ES-I3 (cell line): ENCODE measurements around the gene SRCAP.

ENCODE experiments used
- H3K36me3 ChIP-seq: 2 replicates; pipeline ENCODE4 v1.6.1; 2013; ENCODE audit warnings: mild to moderate bottlenecking, low read length, control low read depth, moderate library complexity; ENCODE audit not compliant: insufficient read depth
- H3K4me1 ChIP-seq: 2 replicates; pipeline ENCODE4 v1.6.1; 2013; ENCODE audit warnings: mild to moderate bottlenecking, control low read depth, low read length; ENCODE audit not compliant: insufficient read depth
- H3K9ac ChIP-seq: 2 replicates; pipeline ENCODE4 v1.6.1; 2013; ENCODE audit warnings: low read depth, mild to moderate bottlenecking, low read length, moderate library complexity
- H3K9me3 ChIP-seq: 2 replicates; pipeline ENCODE4 v1.6.1; 2013; ENCODE audit warnings: mild to moderate bottlenecking, low read length, moderate library complexity; ENCODE audit not compliant: control insufficient read depth, insufficient read depth

SRCAP gene

DNA sequence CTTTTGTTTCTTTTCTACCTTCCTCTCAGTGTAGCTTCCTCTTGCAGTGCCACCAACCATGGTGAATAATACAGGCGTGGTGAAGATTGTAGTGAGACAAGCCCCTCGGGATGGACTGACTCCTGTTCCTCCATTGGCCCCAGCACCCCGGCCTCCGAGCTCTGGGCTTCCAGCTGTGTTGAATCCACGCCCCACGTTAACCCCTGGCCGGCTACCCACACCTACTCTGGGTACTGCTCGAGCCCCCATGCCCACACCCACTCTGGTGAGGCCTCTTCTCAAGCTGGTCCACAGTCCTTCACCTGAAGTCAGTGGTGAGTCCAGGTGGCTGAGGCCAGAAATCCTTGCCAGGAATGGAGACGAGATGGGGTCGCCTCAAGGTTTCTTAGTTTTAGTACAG, 23.9 kb downstream of the SRCAP start:
- no peak overlapping the region for H3K9ac ChIP-seq
- peaks cover 45% of the 10 kb centered on the region for H3K36me3 ChIP-seq
- H3K4me1 ChIP-seq = peaks cover under 1% of the 10 kb centered on the region; the same call in 1 of the 2 replicates
- no peaks in the 10 kb centered on the region for H3K9me3 ChIP-seq

DNA sequence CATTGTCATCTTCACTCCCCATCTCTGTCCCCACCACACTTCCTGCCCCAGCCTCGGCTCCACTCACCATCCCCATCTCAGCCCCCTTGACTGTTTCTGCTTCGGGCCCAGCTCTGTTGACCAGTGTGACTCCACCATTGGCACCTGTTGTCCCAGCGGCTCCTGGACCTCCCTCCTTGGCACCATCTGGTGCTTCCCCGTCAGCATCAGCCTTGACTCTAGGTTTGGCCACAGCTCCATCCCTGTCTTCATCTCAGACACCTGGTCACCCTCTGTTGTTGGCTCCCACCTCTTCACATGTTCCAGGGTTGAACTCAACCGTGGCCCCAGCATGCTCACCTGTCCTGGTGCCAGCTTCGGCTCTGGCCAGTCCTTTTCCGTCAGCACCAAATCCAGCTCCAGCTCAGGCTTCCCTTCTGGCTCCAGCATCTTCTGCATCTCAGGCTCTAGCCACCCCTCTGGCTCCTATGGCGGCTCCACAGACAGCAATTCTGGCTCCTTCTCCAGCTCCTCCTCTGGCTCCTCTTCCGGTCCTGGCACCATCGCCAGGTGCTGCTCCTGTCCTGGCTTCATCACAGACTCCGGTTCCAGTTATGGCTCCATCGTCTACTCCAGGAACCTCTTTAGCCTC, 24.9 kb downstream of the SRCAP start:
- Histone ChIP-seq H3K9ac (no peak overlapping the region), H3K9me3 (no peaks in the 10 kb centered on the region), H3K4me1 (peaks cover 6% of the 10 kb centered on the region; the same call in 1 of the 2 replicates), H3K36me3 (peaks cover 45% of the 10 kb centered on the region)

DNA sequence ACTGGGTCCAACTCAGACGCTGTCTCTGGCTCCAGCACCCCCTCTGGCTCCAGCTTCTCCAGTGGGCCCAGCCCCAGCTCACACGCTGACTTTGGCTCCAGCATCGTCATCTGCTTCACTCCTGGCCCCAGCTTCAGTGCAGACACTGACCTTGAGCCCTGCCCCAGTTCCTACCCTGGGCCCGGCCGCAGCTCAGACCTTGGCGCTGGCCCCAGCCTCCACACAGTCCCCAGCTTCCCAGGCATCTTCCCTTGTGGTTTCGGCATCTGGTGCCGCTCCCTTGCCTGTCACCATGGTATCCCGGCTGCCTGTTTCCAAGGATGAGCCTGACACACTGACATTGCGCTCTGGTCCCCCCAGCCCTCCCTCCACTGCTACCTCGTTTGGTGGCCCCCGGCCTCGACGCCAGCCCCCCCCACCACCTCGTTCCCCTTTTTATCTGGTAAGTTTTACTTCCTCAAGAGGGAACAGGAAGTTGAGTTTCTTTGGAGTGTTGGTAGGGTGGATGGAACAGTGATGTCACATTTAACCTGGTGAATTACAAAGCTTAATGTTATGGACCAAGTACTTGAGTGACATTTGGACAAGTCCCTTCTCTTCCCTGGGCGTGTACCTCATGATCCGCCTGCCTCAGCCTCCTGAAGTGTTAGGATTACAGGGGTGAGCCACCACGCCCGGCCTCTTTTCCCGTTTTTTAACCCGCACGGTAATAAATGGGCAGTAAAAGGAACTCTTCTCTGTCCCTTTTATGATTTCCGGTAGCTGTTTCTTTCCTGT, 25.9 kb downstream of the SRCAP start:
- peaks cover 48% of the 10 kb centered on the region for H3K36me3 ChIP-seq
- no peak overlapping the region for H3K9ac ChIP-seq
- H3K9me3 ChIP-seq = no peaks in the 10 kb centered on the region
- peaks cover 6% of the 10 kb centered on the region; the same call in 1 of the 2 replicates for H3K4me1 ChIP-seq

DNA sequence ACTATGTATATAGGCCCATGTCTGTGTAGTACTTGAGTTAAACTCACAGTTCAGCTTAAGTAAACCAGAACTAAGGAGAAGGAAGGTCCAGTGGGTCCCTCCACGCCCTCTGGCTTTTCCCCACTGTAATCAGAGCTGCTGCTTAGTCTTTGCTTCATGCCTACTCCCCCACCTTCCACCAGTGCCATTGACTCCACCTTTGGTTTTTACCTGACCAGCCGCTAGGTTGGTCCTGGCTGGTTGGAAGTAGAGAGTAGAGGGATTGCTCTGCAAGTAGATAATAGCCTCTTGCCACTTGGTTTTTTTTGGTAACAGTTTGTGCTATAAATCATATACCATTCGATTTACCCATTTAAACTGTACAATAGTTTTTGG, 26.4 kb downstream of the SRCAP start:
- no peak overlapping the region for H3K9ac ChIP-seq
- H3K36me3 ChIP-seq = peaks cover 47% of the 10 kb centered on the region
- H3K4me1 ChIP-seq = peaks cover 6% of the 10 kb centered on the region; the same call in 1 of the 2 replicates
- no peaks in the 10 kb centered on the region for H3K9me3 ChIP-seq

DNA sequence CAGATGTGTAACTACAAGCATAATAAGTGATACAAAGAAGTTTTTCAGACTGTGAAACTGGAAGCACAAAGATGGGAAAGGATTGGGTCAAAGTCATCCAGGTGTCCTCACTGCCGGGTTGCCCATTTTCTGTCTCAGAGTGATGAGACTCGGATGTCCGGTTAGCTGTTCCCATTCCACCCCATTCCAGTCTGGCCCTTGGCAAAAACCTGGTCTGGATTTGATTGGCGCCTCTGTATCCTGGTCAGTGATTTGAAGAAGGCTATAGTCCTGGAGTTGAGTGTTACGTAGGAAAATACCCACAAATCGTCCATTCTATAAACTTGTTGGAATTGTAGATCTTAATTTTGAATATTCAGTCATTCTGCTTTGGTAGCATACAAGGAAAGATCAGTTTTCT, 29.4 kb downstream of the SRCAP start:
- H3K36me3 ChIP-seq = peaks cover 26% of the 10 kb centered on the region

DNA sequence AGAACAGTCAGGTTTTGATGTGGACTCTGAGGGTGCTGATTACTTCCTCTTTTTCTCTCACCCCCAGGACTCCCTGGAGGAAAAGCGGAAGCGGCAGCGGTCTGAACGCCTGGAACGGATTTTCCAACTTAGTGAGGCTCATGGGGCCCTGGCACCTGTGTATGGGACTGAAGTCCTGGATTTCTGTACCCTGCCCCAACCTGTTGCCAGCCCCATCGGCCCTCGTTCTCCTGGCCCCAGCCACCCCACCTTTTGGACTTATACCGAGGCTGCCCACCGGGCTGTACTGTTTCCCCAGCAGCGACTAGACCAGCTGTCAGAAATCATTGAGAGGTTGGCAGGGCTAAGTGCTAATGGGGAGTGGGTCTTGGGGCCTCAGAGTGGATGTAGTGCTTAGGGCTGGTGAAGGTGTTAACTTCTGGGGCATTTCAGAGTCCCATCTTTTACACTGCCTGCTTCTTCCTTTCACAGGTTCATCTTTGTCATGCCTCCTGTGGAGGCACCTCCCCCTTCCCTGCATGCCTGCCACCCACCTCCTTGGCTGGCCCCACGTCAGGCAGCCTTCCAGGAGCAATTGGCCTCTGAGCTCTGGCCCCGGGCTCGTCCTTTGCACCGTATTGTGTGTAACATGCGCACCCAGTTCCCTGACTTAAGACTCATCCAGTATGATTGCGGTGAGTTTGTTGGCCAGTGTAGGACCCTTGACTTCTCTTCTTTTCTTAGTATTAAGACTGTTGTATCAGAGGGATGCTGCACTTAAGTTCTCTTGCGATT, 30.1 kb downstream of the SRCAP start:
- Histone ChIP-seq H3K36me3 (peaks cover 27% of the 10 kb centered on the region), H3K4me1 (peaks cover 6% of the 10 kb centered on the region; the same call in 1 of the 2 replicates), H3K9ac (no peak overlapping the region), H3K9me3 (no peaks in the 10 kb centered on the region)

More for the DNA sequence above, 29.4 kb downstream of the SRCAP start:
- no peak overlapping the region for H3K9ac ChIP-seq
- peaks cover 6% of the 10 kb centered on the region; the same call in 1 of the 2 replicates for H3K4me1 ChIP-seq
- H3K9me3 ChIP-seq = no peaks in the 10 kb centered on the region

DNA sequence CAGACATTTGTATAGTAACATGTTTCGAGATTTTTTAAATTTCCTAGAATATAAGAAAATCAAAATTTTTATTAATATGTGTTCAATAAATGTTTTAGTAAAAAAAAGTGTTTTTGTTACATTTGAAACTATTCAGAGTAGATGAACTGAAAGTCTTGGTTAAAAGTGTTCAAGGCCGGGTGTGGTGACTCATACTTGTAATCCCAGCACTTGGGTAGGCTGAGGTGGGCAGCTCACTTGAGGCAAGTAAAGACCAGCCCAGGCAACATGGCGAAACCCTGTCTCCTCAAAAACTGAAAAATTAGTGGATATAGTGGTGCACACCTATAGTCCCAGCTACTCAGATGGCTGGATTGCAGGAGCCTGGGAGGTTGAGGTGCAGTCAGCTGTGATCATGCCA, 32.4 kb downstream of the SRCAP start:
- H3K9me3 ChIP-seq = no peaks in the 10 kb centered on the region
- H3K36me3 ChIP-seq = peaks cover 28% of the 10 kb centered on the region

DNA sequence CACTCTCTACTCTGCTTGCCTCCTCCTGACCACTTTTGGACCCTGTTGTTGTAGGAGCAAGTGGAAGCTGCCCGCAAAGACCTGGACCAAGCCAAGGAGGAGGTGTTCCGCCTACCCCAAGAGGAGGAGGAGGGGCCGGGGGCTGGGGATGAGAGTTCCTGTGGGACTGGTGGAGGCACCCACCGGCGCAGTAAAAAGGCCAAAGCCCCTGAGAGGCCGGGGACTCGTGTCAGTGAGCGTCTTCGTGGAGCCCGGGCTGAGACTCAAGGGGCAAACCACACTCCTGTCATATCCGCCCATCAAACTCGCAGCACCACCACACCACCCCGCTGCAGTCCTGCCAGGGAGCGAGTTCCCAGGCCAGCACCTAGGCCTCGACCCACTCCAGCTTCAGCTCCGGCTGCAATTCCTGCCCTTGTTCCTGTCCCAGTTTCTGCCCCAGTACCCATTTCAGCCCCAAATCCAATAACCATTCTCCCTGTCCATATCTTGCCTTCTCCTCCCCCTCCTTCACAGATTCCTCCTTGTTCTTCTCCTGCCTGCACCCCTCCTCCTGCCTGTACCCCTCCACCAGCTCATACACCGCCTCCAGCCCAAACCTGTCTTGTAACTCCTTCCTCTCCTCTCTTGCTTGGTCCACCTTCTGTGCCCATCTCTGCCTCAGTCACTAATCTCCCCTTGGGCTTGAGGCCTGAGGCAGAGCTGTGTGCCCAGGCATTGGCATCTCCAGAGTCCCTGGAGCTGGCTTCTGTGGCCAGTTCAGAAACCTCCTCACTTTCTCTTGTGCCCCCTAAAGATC, 38.2 kb downstream of the SRCAP start:
- peaks cover 27% of the 10 kb centered on the region for H3K36me3 ChIP-seq
- no peaks in the 10 kb centered on the region for H3K9me3 ChIP-seq

More for the DNA sequence above, 32.4 kb downstream of the SRCAP start:
- Histone ChIP-seq H3K9ac (no peak overlapping the region), H3K4me1 (peaks cover 6% of the 10 kb centered on the region; the same call in 1 of the 2 replicates)

DNA sequence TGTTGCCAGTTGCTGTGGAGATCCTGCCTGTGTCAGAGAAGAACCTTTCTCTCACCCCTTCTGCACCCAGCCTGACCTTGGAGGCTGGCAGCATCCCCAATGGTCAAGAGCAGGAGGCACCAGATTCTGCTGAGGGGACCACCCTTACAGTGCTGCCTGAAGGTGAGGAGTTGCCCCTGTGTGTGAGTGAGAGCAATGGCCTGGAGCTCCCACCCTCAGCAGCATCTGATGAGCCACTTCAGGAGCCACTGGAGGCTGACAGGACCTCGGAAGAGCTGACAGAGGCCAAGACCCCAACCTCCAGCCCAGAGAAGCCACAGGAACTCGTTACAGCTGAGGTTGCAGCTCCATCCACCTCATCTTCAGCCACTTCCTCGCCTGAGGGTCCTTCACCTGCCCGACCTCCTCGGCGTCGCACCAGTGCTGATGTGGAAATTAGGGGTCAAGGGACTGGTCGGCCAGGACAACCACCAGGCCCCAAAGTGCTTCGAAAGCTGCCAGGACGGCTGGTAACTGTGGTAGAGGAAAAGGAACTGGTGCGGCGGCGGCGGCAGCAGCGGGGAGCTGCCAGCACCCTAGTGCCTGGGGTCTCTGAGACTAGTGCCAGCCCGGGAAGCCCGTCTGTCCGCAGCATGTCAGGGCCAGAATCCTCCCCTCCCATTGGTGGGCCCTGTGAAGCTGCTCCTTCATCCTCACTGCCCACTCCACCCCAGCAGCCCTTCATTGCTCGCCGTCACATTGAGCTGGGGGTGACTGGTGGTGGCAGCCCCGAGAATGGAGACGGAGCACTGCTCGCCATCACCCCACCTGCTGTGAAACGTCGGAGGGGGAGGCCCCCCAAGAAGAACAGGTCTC, 39.0 kb downstream of the SRCAP start:
- Histone ChIP-seq H3K4me1 (peaks cover 24% of the 10 kb centered on the region), H3K36me3 (peaks cover 28% of the 10 kb centered on the region), H3K9ac (no peak overlapping the region), H3K9me3 (no peaks in the 10 kb centered on the region)

More for the DNA sequence above, 38.2 kb downstream of the SRCAP start:
- Histone ChIP-seq H3K4me1 (peaks cover 24% of the 10 kb centered on the region), H3K9ac (no peak overlapping the region)

DNA sequence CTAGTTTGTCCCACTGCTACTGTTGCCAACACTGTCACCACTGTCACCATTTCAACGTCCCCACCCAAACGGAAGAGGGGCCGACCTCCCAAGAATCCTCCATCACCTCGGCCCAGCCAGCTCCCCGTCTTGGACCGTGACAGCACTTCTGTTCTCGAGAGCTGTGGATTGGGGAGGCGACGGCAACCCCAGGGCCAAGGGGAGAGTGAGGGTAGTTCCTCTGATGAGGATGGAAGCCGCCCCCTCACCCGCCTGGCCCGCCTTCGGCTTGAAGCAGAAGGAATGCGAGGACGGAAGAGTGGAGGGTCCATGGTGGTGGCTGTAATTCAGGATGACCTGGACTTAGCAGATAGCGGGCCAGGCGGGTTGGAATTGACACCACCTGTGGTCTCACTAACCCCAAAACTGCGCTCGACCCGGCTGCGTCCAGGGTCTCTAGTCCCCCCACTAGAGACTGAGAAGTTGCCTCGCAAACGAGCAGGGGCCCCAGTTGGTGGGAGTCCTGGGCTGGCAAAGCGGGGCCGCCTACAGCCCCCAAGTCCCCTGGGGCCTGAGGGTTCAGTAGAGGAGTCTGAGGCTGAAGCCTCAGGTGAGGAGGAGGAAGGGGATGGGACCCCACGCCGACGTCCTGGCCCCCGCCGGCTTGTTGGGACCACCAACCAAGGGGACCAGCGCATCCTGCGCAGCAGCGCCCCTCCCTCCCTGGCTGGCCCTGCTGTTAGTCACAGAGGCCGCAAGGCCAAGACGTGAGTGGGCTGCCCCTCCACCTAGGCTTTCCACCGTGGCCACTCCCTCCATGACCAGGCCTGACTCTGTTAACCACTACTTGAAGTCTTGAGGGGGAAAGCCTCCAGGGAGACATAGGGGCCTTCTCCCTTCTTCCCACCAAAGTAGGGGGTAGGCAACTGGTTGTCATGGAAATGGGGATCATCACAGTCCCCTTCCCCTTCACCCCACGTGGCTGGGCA, 40.3 kb downstream of the SRCAP start:
- no peaks in the 10 kb centered on the region for H3K9me3 ChIP-seq
- peaks cover 24% of the 10 kb centered on the region for H3K4me1 ChIP-seq
- H3K9ac ChIP-seq = no peak overlapping the region
- peaks cover 24% of the 10 kb centered on the region for H3K36me3 ChIP-seq

DNA sequence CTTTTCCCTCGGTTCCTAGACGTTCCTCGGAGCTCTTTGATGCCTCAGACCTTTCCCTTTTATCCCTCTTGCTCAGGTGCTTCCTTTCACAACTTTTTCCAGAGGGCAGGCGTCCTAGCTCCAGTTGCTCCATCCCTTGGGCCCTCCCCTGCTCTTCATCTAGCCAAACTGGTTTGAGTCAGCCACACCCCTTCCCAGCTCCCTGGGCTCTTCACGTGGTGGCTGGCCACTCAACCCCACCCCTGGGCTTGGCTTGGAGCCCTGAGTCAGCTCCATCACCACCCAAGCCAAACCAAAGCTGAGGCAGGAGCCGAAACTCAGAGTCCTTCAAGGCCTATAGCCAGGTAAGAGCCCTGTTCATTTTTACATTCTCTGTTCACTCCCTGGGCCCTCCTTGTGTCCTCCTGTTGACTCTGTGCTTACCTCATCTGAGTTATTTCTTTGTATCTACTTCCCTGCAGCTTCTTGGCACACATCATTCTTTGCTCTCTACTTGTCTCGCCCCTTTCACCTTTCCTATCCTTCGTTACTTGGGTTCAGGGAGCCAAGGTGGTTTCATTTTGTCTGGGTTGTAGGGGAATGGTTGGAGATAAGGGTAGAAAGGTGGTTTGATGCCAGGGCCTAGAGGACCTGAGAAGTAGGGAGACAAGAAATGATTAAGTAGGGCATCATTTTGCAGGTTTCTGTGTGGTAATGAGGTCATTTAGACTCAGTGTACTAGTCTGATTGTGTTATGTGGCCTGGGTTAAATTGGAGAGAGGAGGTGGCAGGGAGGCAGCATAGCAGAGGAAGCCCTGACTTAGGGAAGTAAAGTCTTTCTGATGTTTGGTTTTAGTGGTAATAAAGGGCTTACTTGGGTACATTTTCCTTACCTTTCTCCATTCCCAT, 41.6 kb downstream of the SRCAP start:
- H3K9me3 ChIP-seq = no peaks in the 10 kb centered on the region
- H3K4me1 ChIP-seq = peaks cover 24% of the 10 kb centered on the region
- H3K36me3 ChIP-seq = peaks cover 20% of the 10 kb centered on the region
- peak overlapping the region; percentile 32; the same call in 1 of the 2 replicates for H3K9ac ChIP-seq
